Esophagus squamous epithelium (tissue), 5 donors: ENCODE measurements around the gene NFIC. TPM values are rescaled to one million over a fixed set of nuclear protein-coding genes. Genes with fewer than 3 reads are reported as not detected.

Experiments used
- DNase-seq: peaks from one replicate; lab custom pipeline; 2025; lab: John Stamatoyannopoulos, UW
- H3K27ac ChIP-seq, 4 donors: fragments of 200-600 bp; sonication (generic); one replicate each; pipeline ENCODE4 v1.5.1; 2016 to 2019; ENCODE audit warnings: mild to moderate bottlenecking in 1 of 4
- H3K27me3 ChIP-seq, 4 donors: fragments of 200-600 bp; sonication (generic); 1 replicate in 3 of 4; 2 replicates in 1 of 4; pipeline versions ENCODE4 v1.5.1 to v1.6.0; 2017 to 2021; ENCODE audit warnings: antibody characterized with exemption in 1 of 4
- H3K36me3 ChIP-seq, 3 donors: fragments of 200-600 bp; sonication (generic); one replicate each; pipeline ENCODE4 v1.5.1; 2016 to 2019
- H3K4me1 ChIP-seq, 3 donors: fragments of 200-600 bp; sonication (generic); one replicate each; pipeline ENCODE4 v1.5.1; 2017 to 2019
- H3K4me3 ChIP-seq, 4 donors: fragments of 200-600 bp; sonication (generic); 1 replicate in 3 of 4; 2 replicates in 1 of 4; pipeline ENCODE4 v1.5.1; 2016 to 2019; ENCODE audit warnings: mild to moderate bottlenecking in 2 of 4, moderate library complexity in 1 of 4
- H3K9me3 ChIP-seq, 3 donors: fragments of 200-600 bp; sonication (generic); one replicate each; pipeline ENCODE4 v1.5.1; 2016 to 2019
- POLR2A ChIP-seq, 4 donors: fragments of 450-650 bp; IDR thresholded peaks; one replicate each; pipeline ENCODE4 v1.6.1; 2017; ENCODE audit warnings: antibody characterized with exemption in 4 of 4, mild to moderate bottlenecking in 4 of 4, moderate library complexity in 3 of 4
- WGBS, 2 donors: methylation state at CpG; one replicate each; pipeline ENCODE4 v1.1.5; 2018; 5-methylcytosine and 5-hydroxymethylcytosine counted together
- intact Hi-C: fragments of 100-400 bp; cut with DNase I; formaldehyde crosslinking; loops from one replicate; pipeline ENCODE4 v1.15.0; 2022
- total RNA-seq, 4 donors: library from RNA; depleted of rRNA; stranded (reverse); fragments of >200 nt; gene quantifications; one replicate each; pipeline ENCODE4 v1.1.0, GENCODE V29; 2016
- TF ChIP-seq, protein P1 (sequence below), 6 experiments: fragments of 450-650 bp in 4 of 6; fragments of 200-600 bp in 2 of 6; sonication (generic) in 2 of 6; IDR thresholded peaks; one replicate each; pipeline ENCODE4 v1.5.1; 2016 to 2019; ENCODE audit warnings: antibody characterized with exemption in 6 of 6, mild to moderate bottlenecking in 4 of 6, moderate library complexity in 4 of 6
- donor health status: DM: yes; HTN: yes; CAD: no.

Gene NFIC
- total RNA-seq, 4 donors from 2014 or later: 40.8 to 80.9 (median 61.0) TPM

DNA sequence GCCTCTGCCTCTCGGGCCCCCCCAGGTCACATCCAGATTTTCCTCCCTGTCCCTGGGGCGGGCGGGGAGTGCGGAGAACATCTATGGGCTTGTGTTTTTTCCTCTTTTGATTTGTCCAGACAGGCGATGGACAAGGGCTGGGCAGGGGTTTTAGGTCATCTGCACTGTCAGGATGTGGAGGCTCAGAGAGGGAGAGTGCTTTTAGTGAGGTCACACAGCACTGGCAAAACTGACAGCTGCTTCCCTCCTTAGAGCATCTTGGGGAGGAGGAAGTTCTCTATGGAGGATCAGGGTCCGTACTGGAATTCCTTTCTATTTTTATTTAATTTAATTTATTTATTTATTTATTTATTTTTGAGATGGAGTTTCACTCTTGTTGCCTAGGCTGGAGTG is 38.9 kb downstream of the NFIC start:
- no peak for TF ChIP-seq POLR2A (IDR thresholded peaks at IDR 0.05)
- TF ChIP-seq, protein P1, sequence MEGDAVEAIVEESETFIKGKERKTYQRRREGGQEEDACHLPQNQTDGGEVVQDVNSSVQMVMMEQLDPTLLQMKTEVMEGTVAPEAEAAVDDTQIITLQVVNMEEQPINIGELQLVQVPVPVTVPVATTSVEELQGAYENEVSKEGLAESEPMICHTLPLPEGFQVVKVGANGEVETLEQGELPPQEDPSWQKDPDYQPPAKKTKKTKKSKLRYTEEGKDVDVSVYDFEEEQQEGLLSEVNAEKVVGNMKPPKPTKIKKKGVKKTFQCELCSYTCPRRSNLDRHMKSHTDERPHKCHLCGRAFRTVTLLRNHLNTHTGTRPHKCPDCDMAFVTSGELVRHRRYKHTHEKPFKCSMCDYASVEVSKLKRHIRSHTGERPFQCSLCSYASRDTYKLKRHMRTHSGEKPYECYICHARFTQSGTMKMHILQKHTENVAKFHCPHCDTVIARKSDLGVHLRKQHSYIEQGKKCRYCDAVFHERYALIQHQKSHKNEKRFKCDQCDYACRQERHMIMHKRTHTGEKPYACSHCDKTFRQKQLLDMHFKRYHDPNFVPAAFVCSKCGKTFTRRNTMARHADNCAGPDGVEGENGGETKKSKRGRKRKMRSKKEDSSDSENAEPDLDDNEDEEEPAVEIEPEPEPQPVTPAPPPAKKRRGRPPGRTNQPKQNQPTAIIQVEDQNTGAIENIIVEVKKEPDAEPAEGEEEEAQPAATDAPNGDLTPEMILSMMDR (IDR thresholded peaks at IDR 0.05): no peak
- DNase-seq: no peak
- Histone ChIP-seq H3K27me3 (no peaks in the 10 kb centered on the region), H3K4me3 (peak overlapping the region; percentile 34 to 66 (median 50)), H3K36me3 (peaks cover 0 to 28% (median 0%) of the 10 kb centered on the region in 3 donors), H3K9me3 (no peaks in the 10 kb centered on the region), H3K27ac (peak overlapping the region; percentile 95 to 99 (median 98)), H3K4me1 (peaks cover 67 to 100% (median 67%) of the 10 kb centered on the region in 3 donors)
- intact Hi-C loops: no loop called here
- WGBS, 2 donors: 46 to 57% methylated on average over 1 to 6 of the region's 6 CpGs

DNA sequence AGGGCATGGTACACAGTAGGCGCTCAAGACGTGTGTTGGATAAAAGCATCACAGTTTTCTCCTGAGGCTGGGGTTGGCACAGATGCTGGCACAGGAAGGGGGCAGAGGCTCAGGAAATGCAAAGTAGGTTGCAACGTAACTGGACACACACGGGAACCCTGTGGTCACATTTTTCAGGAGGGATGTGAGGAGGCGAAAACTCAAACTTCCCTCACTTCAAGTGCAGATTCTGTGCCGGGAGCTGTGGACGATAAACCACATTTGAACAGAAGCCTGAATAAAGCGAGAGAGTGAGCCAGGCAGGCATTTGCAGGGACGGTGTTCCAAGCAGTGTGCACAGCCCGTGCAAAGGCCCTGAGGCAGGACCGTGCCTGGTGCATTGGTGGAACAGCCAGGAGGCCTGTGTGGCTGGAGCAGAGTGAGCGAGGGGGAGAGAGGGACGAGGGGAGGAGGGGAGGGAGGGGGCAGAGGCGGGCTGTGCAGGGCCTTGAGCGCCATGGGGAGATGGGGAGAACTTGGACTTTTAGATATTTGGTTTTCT is 40.3 kb downstream of the NFIC start:
- TF ChIP-seq, protein P1 (IDR thresholded peaks at IDR 0.05): no peak
- no peak for TF ChIP-seq POLR2A (IDR thresholded peaks at IDR 0.05)
- peaks cover 54 to 100% (median 57%) of the 10 kb centered on the region in 3 donors for H3K4me1 ChIP-seq
- peak overlapping the region; percentile 95 to 99 (median 98) for H3K27ac ChIP-seq
- DNase-seq: no peak
- peaks cover 0 to 41% (median 0%) of the 10 kb centered on the region in 3 donors for H3K36me3 ChIP-seq
- WGBS, 2 donors: 59 to 63% methylated on average over 12 to 15 of the region's 15 CpGs
- no peaks in the 10 kb centered on the region for H3K9me3 ChIP-seq
- H3K27me3 ChIP-seq: no peaks in the 10 kb centered on the region
- intact Hi-C loops: no loop called here
- no peak overlapping the region for H3K4me3 ChIP-seq

DNA sequence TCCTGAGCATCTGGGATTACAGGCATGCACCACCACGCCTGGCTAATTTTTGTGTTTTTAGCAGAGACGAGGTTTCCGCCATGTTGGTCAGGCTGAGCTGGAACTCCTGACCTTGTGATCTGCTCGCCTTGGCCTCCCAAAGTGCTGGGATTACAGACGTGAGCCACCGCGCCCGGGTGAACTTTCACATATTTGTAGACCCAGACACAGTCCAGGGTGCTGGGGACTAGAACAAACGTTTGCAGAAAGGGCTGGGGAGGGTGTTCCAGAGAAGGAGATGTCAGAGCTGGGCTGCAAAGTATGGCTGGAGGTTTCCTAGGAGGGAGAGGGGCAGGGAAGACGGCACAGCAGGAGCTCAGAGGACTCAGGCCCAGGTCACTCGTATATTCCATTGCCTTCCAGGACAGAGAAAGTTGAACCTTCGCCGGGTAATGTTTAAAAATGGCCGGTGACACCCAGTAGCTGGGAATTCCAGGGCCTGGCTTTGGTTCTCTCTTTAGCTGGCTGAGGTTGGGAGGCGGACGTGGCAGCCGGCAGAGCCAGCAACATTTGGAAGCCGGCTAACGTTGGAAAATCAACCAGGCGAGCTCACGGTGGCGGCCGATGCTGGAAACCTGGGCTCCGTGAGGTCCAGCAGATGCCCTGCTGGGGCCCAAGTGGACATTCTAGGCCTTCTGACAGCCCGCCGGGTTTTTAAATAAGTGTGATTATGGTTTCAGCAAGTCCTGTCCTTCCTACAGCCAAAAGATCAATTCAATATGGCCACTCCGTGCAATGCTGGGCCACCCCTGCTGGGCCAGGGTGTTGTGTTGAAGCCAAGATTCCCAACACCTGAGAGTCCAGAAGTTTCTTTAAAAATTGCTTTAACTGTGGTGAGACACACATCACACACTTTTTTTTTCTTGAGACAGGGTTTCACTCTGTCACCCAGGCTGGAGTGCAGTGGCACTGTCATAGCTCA is 41.5 kb downstream of the NFIC start:
- whole genome bisulfite sequencing, 2 donors: 24 to 57% methylated on average over 5 to 20 of the region's 27 CpGs
- no peak for DNase-seq
- TF ChIP-seq, protein P1 (IDR thresholded peaks at IDR 0.05): no peak
- no peak for TF ChIP-seq POLR2A (IDR thresholded peaks at IDR 0.05)
- no peaks in the 10 kb centered on the region for H3K27me3 ChIP-seq
- H3K36me3 ChIP-seq: peaks cover 0 to 53% (median 0%) of the 10 kb centered on the region in 3 donors
- intact Hi-C loops: no loop called here
- H3K4me3 ChIP-seq: peak overlapping the region in 2 of 4 donors; percentile 27 to 52
- H3K4me1 ChIP-seq: peaks cover 45 to 98% (median 49%) of the 10 kb centered on the region in 3 donors
- peak overlapping the region; percentile 77 to 99 (median 97) for H3K27ac ChIP-seq
- H3K9me3 ChIP-seq: no peaks in the 10 kb centered on the region

DNA sequence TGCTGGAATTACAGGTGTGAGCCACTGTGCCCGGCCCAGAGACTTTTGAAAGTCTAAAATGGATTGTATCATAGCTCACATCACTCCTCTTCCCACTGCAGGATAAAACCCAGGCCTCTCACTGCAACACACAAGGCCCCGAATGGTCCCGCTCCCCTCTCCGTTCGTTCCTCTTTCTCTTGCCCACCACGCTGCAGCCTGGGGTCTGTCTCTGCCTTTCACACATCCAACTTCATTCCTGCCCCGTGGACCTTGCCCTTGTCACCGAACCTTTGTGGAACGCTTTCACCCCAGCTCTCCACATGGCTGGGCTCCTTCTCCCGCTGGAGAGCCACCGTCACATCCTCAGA is 42.6 kb downstream of the NFIC start:
- TF ChIP-seq, protein P1 (IDR thresholded peaks at IDR 0.05): no peak
- TF ChIP-seq POLR2A (IDR thresholded peaks at IDR 0.05): no peak
- no peaks in the 10 kb centered on the region for H3K27me3 ChIP-seq
- peaks cover 0 to 61% (median 0%) of the 10 kb centered on the region in 3 donors for H3K36me3 ChIP-seq
- DNase-seq: no peak
- intact Hi-C loops: no loop called here
- no peaks in the 10 kb centered on the region for H3K9me3 ChIP-seq
- H3K4me1 ChIP-seq: peaks cover 35 to 98% (median 38%) of the 10 kb centered on the region in 3 donors
- H3K4me3 ChIP-seq: peak overlapping the region; percentile 3 to 52 (median 35)
- WGBS, 2 donors: 81 to 88% methylated on average over 10 to 11 of the region's 11 CpGs
- peak overlapping the region; percentile 77 to 99 (median 97) for H3K27ac ChIP-seq
